Vagina (tissue), 2 donors: ENCODE data around the gene ZBTB24. TPM values are rescaled to one million over a fixed set of nuclear protein-coding genes. Genes with fewer than 3 reads are reported as not detected.

ENCODE experiments used
- DNase-seq, 2 donors: peaks; one replicate each; pipeline ENCODE4 v3.0.0-alpha.2; 2017; ENCODE audit errors: extremely low spot score in 2 of 2
- H3K27ac ChIP-seq: fragments of 200-600 bp; sonication (generic); one replicate; pipeline ENCODE4 v1.5.1; 2019
- H3K27me3 ChIP-seq: fragments of 200-600 bp; sonication (generic); one replicate; pipeline ENCODE4 v1.5.1; 2019
- H3K36me3 ChIP-seq, 2 donors: fragments of 200-600 bp; sonication (generic); one replicate each; pipeline ENCODE4 v1.5.1; 2017 to 2019
- H3K4me1 ChIP-seq: fragments of 200-600 bp; sonication (generic); one replicate; pipeline ENCODE4 v1.5.1; 2019
- H3K4me3 ChIP-seq, 2 donors: fragments of 200-600 bp; sonication (generic); 1 replicate in 1 of 2; 2 replicates in 1 of 2; pipeline ENCODE4 v1.5.1; 2016 to 2019
- H3K9me3 ChIP-seq: fragments of 200-600 bp; sonication (generic); one replicate; pipeline ENCODE4 v1.5.1; 2019
- POLR2A ChIP-seq, 2 donors: fragments of 450-650 bp; IDR thresholded peaks; one replicate each; pipeline ENCODE4 v1.6.1; 2017; ENCODE audit warnings: antibody characterized with exemption in 2 of 2, mild to moderate bottlenecking in 2 of 2, moderate library complexity in 2 of 2
- POLR2AphosphoS5 ChIP-seq, 2 donors: sonication (generic); formaldehyde crosslinking; IDR thresholded peaks; one replicate each; pipeline ENCODE4 v1.9.0; 2017; ENCODE audit warnings: antibody characterized with exemption in 2 of 2, mild to moderate bottlenecking in 2 of 2, low read depth in 1 of 2; ENCODE audit not compliant: insufficient read depth in 1 of 2
- intact Hi-C: fragments of 100-400 bp; cut with DNase I; formaldehyde crosslinking; loops from one replicate; pipeline ENCODE4 v1.15.1; 2023
- total RNA-seq: library from RNA; depleted of rRNA; stranded (reverse); fragments of >200 nt; gene quantifications from one replicate; pipeline ENCODE4 v1.2.3, GENCODE V29; 2016
- TF ChIP-seq, protein P1 (sequence below), 3 experiments: fragments of 450-650 bp in 2 of 3; fragments of 200-600 bp in 1 of 3; sonication (generic) in 1 of 3; IDR thresholded peaks; one replicate each; pipeline ENCODE4 v1.5.1; 2017 to 2019; ENCODE audit warnings: antibody characterized with exemption in 3 of 3, mild to moderate bottlenecking in 2 of 3, moderate library complexity in 2 of 3

Gene ZBTB24
- total RNA-seq, 1 donor from 2014 or later = 6.6 TPM

DNA sequence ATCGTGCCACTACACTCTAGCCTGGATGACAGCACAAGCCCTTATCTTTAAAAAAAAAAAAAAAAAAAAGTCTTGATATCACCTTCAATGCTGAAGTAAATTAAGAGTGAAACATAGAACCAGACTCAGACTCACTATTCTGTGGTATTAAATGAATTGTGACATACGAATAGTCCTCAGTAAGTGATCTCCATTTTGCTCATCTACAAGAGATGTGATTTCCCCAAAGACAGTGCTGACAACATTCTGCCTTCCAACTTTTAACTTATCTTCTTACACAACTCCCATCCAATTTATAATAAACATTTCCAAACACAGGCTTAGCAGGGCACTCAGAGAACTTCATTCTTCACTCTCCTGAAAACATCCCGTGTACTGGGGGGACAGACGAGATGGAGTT, 8.0 kb downstream of the ZBTB24 start:
- TF ChIP-seq POLR2A (IDR thresholded peaks at IDR 0.05) = no peak
- TF ChIP-seq POLR2AphosphoS5 (IDR thresholded peaks at IDR 0.05; ENCODE audit: insufficient read depth in 1 of 2, low read depth in 1 of 2) = no peak
- TF ChIP-seq, protein P1, sequence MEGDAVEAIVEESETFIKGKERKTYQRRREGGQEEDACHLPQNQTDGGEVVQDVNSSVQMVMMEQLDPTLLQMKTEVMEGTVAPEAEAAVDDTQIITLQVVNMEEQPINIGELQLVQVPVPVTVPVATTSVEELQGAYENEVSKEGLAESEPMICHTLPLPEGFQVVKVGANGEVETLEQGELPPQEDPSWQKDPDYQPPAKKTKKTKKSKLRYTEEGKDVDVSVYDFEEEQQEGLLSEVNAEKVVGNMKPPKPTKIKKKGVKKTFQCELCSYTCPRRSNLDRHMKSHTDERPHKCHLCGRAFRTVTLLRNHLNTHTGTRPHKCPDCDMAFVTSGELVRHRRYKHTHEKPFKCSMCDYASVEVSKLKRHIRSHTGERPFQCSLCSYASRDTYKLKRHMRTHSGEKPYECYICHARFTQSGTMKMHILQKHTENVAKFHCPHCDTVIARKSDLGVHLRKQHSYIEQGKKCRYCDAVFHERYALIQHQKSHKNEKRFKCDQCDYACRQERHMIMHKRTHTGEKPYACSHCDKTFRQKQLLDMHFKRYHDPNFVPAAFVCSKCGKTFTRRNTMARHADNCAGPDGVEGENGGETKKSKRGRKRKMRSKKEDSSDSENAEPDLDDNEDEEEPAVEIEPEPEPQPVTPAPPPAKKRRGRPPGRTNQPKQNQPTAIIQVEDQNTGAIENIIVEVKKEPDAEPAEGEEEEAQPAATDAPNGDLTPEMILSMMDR (IDR thresholded peaks at IDR 0.05) = no peak
- DNase-seq = no peak

DNA sequence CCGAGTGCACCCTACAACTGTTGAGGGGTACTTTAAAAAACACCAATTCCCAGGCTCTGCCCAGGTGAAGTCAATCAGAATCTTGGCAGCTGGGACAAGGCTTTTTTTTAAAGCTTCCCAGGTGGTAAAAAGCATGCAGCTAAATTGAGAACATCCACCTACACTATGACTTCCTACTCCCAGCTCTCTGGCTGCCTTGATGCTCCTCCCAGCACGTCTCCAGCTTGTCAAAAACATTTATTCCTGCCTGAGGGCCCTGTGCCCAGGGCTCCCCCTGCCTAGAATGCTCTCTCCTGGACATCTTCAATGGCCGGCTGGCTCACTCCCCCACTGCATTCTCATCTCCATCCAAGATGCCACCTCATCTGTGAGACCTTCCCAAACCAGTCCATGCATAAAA, 9.9 kb downstream of the ZBTB24 start:
- no peaks in the 10 kb centered on the region for H3K9me3 ChIP-seq
- no peak for DNase-seq
- H3K27ac ChIP-seq = no peak overlapping the region
- H3K4me3 ChIP-seq = no peak overlapping the region
- TF ChIP-seq, protein P1 (IDR thresholded peaks at IDR 0.05) = no peak
- TF ChIP-seq POLR2A (IDR thresholded peaks at IDR 0.05) (no peak), POLR2AphosphoS5 (IDR thresholded peaks at IDR 0.05; ENCODE audit: insufficient read depth in 1 of 2, low read depth in 1 of 2) (no peak)
- peaks cover 19% of the 10 kb centered on the region for H3K4me1 ChIP-seq
- intact Hi-C loops = no loop called here
- no peaks in the 10 kb centered on the region for H3K27me3 ChIP-seq
- H3K36me3 ChIP-seq = peaks cover 0 to 49% of the 10 kb centered on the region in 2 donors

More for the DNA sequence above, 8.0 kb downstream of the ZBTB24 start:
- Histone ChIP-seq H3K27me3 (no peaks in the 10 kb centered on the region), H3K4me1 (peaks cover 38% of the 10 kb centered on the region), H3K9me3 (no peaks in the 10 kb centered on the region), H3K36me3 (peaks cover 0 to 49% of the 10 kb centered on the region in 2 donors), H3K27ac (no peak overlapping the region), H3K4me3 (no peak overlapping the region)
- intact Hi-C loops = no loop called here

DNA sequence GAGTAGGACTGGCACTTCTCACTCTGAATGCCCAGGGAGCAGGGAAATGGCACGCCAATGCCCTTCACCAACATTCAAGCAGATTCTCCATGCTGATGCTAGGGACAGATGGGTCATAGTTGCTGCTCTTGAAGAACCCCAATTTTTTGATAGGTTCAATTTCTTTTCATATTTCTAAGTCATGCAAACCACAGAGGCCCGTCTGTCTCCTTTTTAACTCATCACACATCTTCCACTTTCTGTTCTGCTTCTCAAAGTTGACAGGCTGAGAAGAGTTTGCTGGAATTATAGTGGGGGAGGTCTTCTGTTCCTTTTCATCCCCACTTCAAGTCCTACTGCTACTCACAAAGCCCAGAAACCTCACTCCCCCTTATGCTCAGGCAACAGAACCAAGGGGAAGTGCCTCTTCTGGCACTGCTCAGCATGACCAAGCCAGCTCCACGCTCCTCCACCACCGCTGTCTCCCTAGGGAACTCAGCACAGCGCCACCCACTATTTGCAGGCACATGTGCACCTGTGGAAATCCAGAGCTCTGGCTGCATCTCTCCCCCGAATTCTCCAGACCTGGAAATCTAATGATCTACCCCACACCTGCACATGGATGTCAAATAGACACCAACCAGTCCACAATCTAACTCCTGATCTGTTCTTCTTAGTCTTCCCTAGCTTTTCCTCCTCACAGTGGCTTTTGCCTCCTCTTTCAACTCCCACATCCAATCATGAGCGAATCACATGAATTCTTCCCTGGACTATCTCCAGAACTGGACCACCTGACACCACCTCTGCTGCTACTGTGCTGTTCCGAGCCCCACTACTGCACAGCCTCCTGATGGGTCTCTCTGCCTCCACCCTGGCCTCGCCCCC, 10.7 kb downstream of the ZBTB24 start:
- Histone ChIP-seq H3K4me1 (peaks cover 11% of the 10 kb centered on the region), H3K4me3 (no peak overlapping the region), H3K27ac (no peak overlapping the region), H3K27me3 (no peaks in the 10 kb centered on the region), H3K36me3 (peaks cover 0 to 54% of the 10 kb centered on the region in 2 donors), H3K9me3 (no peaks in the 10 kb centered on the region)
- TF ChIP-seq POLR2AphosphoS5 (IDR thresholded peaks at IDR 0.05; ENCODE audit: insufficient read depth in 1 of 2, low read depth in 1 of 2) = no peak
- TF ChIP-seq POLR2A (IDR thresholded peaks at IDR 0.05) = no peak
- TF ChIP-seq, protein P1 (IDR thresholded peaks at IDR 0.05) = no peak
- DNase-seq = peak in 1 of 2 donors; percentile 64
- intact Hi-C loops = no loop called here

DNA sequence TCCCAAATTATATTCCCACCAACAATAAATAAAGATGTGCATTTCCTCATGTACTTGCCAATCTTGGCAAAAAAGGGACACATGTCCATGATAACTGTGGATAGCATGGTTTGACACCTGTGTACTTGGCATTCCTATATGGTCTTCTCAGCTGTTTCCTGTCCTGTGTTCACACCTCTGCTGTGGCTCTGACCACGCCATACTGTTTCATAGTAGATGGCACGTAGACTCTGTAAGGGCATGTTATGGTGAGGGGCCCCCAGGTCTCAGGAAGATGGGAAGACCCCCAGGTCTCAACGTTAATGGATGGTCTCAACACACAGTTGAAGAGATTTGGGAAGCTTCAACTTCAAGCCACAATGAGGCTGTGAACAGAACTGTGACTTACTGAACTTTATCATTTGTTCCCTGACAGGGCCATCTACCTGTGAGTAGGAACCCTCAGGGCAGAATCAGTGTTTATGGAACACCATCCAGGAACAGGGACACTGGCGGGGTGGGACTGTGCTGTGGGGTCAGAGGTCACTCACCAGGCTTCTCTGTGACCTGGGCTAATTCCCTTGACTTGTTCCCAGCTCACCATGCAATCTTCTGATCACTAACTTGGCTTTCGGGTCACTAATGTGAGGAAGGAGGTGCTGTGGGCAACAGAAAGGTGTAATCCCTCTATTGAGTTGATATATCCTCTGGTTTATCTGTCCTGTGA, 11.8 kb downstream of the ZBTB24 start:
- DNase-seq = peak in 1 of 2 donors; percentile 60
- Histone ChIP-seq H3K27ac (no peak overlapping the region), H3K36me3 (peaks cover 0 to 59% of the 10 kb centered on the region in 2 donors), H3K4me3 (no peak overlapping the region), H3K27me3 (no peaks in the 10 kb centered on the region), H3K9me3 (no peaks in the 10 kb centered on the region), H3K4me1 (peaks cover under 1% of the 10 kb centered on the region)
- intact Hi-C loops = no loop called here
- no peak for TF ChIP-seq POLR2A (IDR thresholded peaks at IDR 0.05)
- no peak for TF ChIP-seq POLR2AphosphoS5 (IDR thresholded peaks at IDR 0.05; ENCODE audit: insufficient read depth in 1 of 2, low read depth in 1 of 2)
- TF ChIP-seq, protein P1 (IDR thresholded peaks at IDR 0.05) = no peak
